ENCODE measurements around the gene LIN37. TPM values are rescaled to one million over a fixed set of nuclear protein-coding genes. Genes with fewer than 3 reads are reported as not detected.

The LIN37 gene
- total RNA-seq, 1 experiment from 2014 or later, result 5.9 TPM

GRCh38 chr19:35704218-35704617 is 44.2 kb upstream of the LIN37 start, which contains the start of gene ZBTB32:
TSS of gene ZBTB32 (plus strand) at chr19:35704558. CDS start at chr19:35714627, 10,069 bp downstream.
- Histone ChIP-seq H3K79me2 (ENCODE audit: insufficient read depth, low read length) (no peaks in the 10 kb centered on the region), H4K5ac (ENCODE audit: insufficient read length, low read depth, low read length) (no peak within 1 kb of the TSS), H4K91ac (ENCODE audit: insufficient read length, low read depth, low read length) (no peak within 1 kb of the TSS), H3K9ac (ENCODE audit: extremely low read depth, insufficient read length, low read length) (no peak within 1 kb of the TSS), H2BK15ac (ENCODE audit: low read depth, low read length) (no peak within 1 kb of the TSS), H3K56ac (ENCODE audit: insufficient read length, low read depth, low read length) (no peak within 1 kb of the TSS), H3K18ac (ENCODE audit: insufficient read length, low read depth, low read length) (no peak within 1 kb of the TSS), H3K4me2 (ENCODE audit: insufficient read depth, insufficient read length, low read length) (no peak within 1 kb of the TSS), H3K27me3 (ENCODE audit: insufficient read depth, low read length) (no peaks in the 10 kb centered on the region), H3K4ac (ENCODE audit: low read depth, low read length) (no peak within 1 kb of the TSS), H3K9me3 (ENCODE audit: control insufficient read depth, low read depth, low read length) (no peaks in the 10 kb centered on the region), H2AK5ac (ENCODE audit: insufficient read length, low read length) (no peak within 1 kb of the TSS), H3K23me2 (ENCODE audit: insufficient read length, low read depth, low read length, poor library complexity, severe bottlenecking) (peaks cover 4% of the 10 kb centered on the region), H2AFZ (ENCODE audit: low read length) (no peak within 1 kb of the TSS), H2BK12ac (ENCODE audit: insufficient read length, low read depth, low read length) (no peak within 1 kb of the TSS), H4K8ac (replicated peaks; ENCODE audit: insufficient read length, low read depth, low read length) (no peak within 1 kb of the TSS), H2BK20ac (ENCODE audit: low read depth, low read length, poor library complexity, severe bottlenecking) (no peak within 1 kb of the TSS), H3K27ac (ENCODE audit: insufficient read length, low read depth, low read length) (no peak within 1 kb of the TSS), H3K4me1 (ENCODE audit: insufficient read depth, low read length) (no peaks in the 10 kb centered on the region), H3K79me1 (ENCODE audit: insufficient read depth, low read depth, low read length, poor library complexity, severe bottlenecking) (no peaks in the 10 kb centered on the region), H2BK120ac (ENCODE audit: low read depth, low read length, poor library complexity, severe bottlenecking) (no peak within 1 kb of the TSS), H3T11ph (ENCODE audit: low read length) (no peak within 1 kb of the TSS), H3K14ac (ENCODE audit: insufficient read depth, low read length) (no peak within 1 kb of the TSS), H2BK5ac (ENCODE audit: insufficient read length, low read length) (no peak within 1 kb of the TSS), H3K23ac (ENCODE audit: insufficient read length, low read depth, low read length) (no peak within 1 kb of the TSS), H4K20me1 (ENCODE audit: control insufficient read depth, insufficient read depth, insufficient read length) (no peaks in the 10 kb centered on the region)
- Mint-ChIP-seq H3K4me1 (peaks cover 3 to 7% of the 10 kb centered on the region in 2 experiments), H3K27ac (no peak within 1 kb of the TSS), H3K4me3 (peak within 1 kb of the TSS in 1 of 2 experiments; percentile 95; a peak in 2 of 5 replicates), H3K27me3 (ENCODE audit: low read depth) (peaks cover 33% of the 10 kb centered on the region), H3K9me3 (peaks cover 0 to 4% of the 10 kb centered on the region in 2 experiments; a peak in 1 of 5 replicates), H3K36me3 (ENCODE audit: insufficient read depth in 1 of 3, low read depth in 3 of 3) (peaks cover 0 to 7% (median 0%) of the 10 kb centered on the region in 3 experiments; a peak in 1 of 7 replicates)
- TF ChIP-seq CTCF (conservative IDR thresholded peaks at IDR 0.05), result no peak
- no CpG with 5 or more reads among the region's 24 CpGs for WGBS (ENCODE audit: extremely low coverage, insufficient read length, low lambda C conversion rate)
- peak; percentile 87 for DNase-seq

All from H9 (cell line).